Colonic mucosa (tissue), 4 donors: ENCODE data around the gene PARD6G. TPM values are rescaled to one million over a fixed set of nuclear protein-coding genes. Genes with fewer than 3 reads are reported as not detected.
"Not testable (repeated sequence)": the region's sequence is repeated elsewhere in the genome, so short reads cannot be mapped to it uniquely, and the experiment has no call there.

Source experiments
- DNase-seq: peaks from one replicate; pipeline ENCODE4 v3.0.0-alpha.2; 2020
- H3K27ac ChIP-seq: fragments of 200-600 bp; one replicate; pipeline ENCODE4 v1.8.0; 2021
- H3K27me3 ChIP-seq: fragments of 200-600 bp; one replicate; pipeline ENCODE4 v1.8.0; 2021
- H3K36me3 ChIP-seq: fragments of 200-600 bp; one replicate; pipeline ENCODE4 v1.8.0; 2021
- H3K4me1 ChIP-seq: fragments of 200-600 bp; one replicate; pipeline ENCODE4 v1.8.0; 2021; ENCODE audit warnings: mild to moderate bottlenecking
- H3K4me3 ChIP-seq: fragments of 200-600 bp; one replicate; pipeline ENCODE4 v1.8.0; 2021
- H3K9ac ChIP-seq, 2 donors: one replicate each; pipeline ENCODE4 v1.7.0; 2013; ENCODE audit warnings: control low read depth in 2 of 2, low read depth in 2 of 2, low read length in 2 of 2
- H3K9me3 ChIP-seq: fragments of 200-600 bp; one replicate; pipeline ENCODE4 v1.8.0; 2021
- CTCF ChIP-seq: fragments of 200-600 bp; IDR thresholded peaks from one replicate; pipeline ENCODE4 v1.8.0; 2022; ENCODE audit warnings: antibody characterized with exemption, mild to moderate bottlenecking
- intact Hi-C: fragments of 100-400 bp; cut with DNase I; formaldehyde crosslinking; loops from one replicate; pipeline ENCODE4 v1.14.1; 2022
- total RNA-seq, 2 donors: library from RNA; stranded (reverse); fragmentation: NEBNext Ultra II Directional in 1 of 2; extraction: Animal tissue kit (Norgen Biotek cat#: 25700) in 1 of 2; gene quantifications; one replicate each; pipeline ENCODE4 v1.2.1, GENCODE V29; 2021
- donor health status: healthy.
- donor health status: DM: no; HTN: no; CAD: no.
- donor health status: DM: no; HTN: no; CAD: no.

Gene PARD6G
- total RNA-seq, 2 donors from 2014 or later, result 1.0 to 1.2 TPM

GRCh38 chr18:80168982-80169381 lies 78.3 kb downstream of the PARD6G start:
- DNase-seq, result no peak
- no peaks in the 10 kb centered on the region for H3K9me3 ChIP-seq
- H3K4me1 ChIP-seq, result no peaks in the 10 kb centered on the region
- intact Hi-C loops, result no loop called here
- no peak for TF ChIP-seq CTCF
- H3K27me3 ChIP-seq, result no peaks in the 10 kb centered on the region
- no peak overlapping the region for H3K9ac ChIP-seq
- no peaks in the 10 kb centered on the region for H3K36me3 ChIP-seq
- no peak overlapping the region for H3K27ac ChIP-seq
- no peak overlapping the region for H3K4me3 ChIP-seq

- no peaks in the 10 kb centered on the region for H3K27me3 ChIP-seq
- no peak overlapping the region for H3K4me3 ChIP-seq
- H3K4me1 ChIP-seq, result no peaks in the 10 kb centered on the region
- intact Hi-C loops, result no loop called here
- TF ChIP-seq CTCF, result no peak
- no peaks in the 10 kb centered on the region for H3K36me3 ChIP-seq
- DNase-seq, result no peak
- H3K9me3 ChIP-seq, result no peaks in the 10 kb centered on the region
- no peak overlapping the region for H3K27ac ChIP-seq
- H3K9ac ChIP-seq, result no peak overlapping the region
Measured at GRCh38 chr18:80168346-80168745, 79.0 kb downstream of the PARD6G start.

- Histone ChIP-seq H3K4me3 (no peak overlapping the region), H3K27me3 (no peaks in the 10 kb centered on the region), H3K36me3 (no peaks in the 10 kb centered on the region), H3K4me1 (no peaks in the 10 kb centered on the region), H3K9ac (no peak overlapping the region), H3K27ac (no peak overlapping the region), H3K9me3 (no peaks in the 10 kb centered on the region)
- intact Hi-C loops, result no loop called here
- no peak for TF ChIP-seq CTCF
- no peak for DNase-seq
Measured at GRCh38 chr18:80167931-80168330, 79.4 kb downstream of the PARD6G start.

GRCh38 chr18:80167331-80167730 lies 80.0 kb downstream of the PARD6G start:
- no peaks in the 10 kb centered on the region for H3K27me3 ChIP-seq
- TF ChIP-seq CTCF, result no peak
- DNase-seq, result no peak
- no peaks in the 10 kb centered on the region for H3K9me3 ChIP-seq
- H3K27ac ChIP-seq, result no peak overlapping the region
- H3K9ac ChIP-seq, result no peak overlapping the region
- H3K4me3 ChIP-seq, result no peak overlapping the region
- no peaks in the 10 kb centered on the region for H3K4me1 ChIP-seq
- H3K36me3 ChIP-seq, result no peaks in the 10 kb centered on the region
- intact Hi-C loops, result no loop called here

GRCh38 chr18:80166725-80167124 lies 80.6 kb downstream of the PARD6G start:
- Histone ChIP-seq H3K9me3 (no peaks in the 10 kb centered on the region), H3K9ac (no peak overlapping the region), H3K4me1 (no peaks in the 10 kb centered on the region), H3K27me3 (no peaks in the 10 kb centered on the region), H3K27ac (no peak overlapping the region), H3K4me3 (no peak overlapping the region), H3K36me3 (no peaks in the 10 kb centered on the region)
- intact Hi-C loops, result no loop called here
- DNase-seq, result no peak
- TF ChIP-seq CTCF, result no peak

- no peaks in the 10 kb centered on the region for H3K9me3 ChIP-seq
- no peak overlapping the region for H3K27ac ChIP-seq
- no peak for TF ChIP-seq CTCF
- no peaks in the 10 kb centered on the region for H3K27me3 ChIP-seq
- H3K36me3 ChIP-seq, result no peaks in the 10 kb centered on the region
- no peak overlapping the region for H3K4me3 ChIP-seq
- DNase-seq, result no peak
- intact Hi-C loops, result no loop called here
- H3K9ac ChIP-seq, result no peak overlapping the region
- no peaks in the 10 kb centered on the region for H3K4me1 ChIP-seq
Measured at GRCh38 chr18:80166240-80166639, 81.1 kb downstream of the PARD6G start.

GRCh38 chr18:80164727-80165355 lies 82.5 kb downstream of the PARD6G start:
- H3K36me3 ChIP-seq, DNase-seq, H3K9me3 ChIP-seq, H3K4me3 ChIP-seq, H3K9ac ChIP-seq, intact Hi-C loops, H3K27me3 ChIP-seq, H3K4me1 ChIP-seq, H3K27ac ChIP-seq: not testable (repeated sequence)
